Gastrocnemius medialis (tissue), 4 donors: Measurements from ENCODE around the gene MLST8.

Experiments used
- CTCF ChIP-seq, 5 experiments: fragments of 450-650 bp in 3 of 5; fragments of 200-600 bp in 2 of 5; sonication (generic) in 2 of 5; IDR thresholded peaks in 4 of 5; conservative IDR thresholded peaks in 1 of 5; 1 replicate in 4 of 5; 2 replicates in 1 of 5; pipeline ENCODE4 v1.5.1; 2016 to 2019; ENCODE audit warnings: antibody characterized with exemption in 5 of 5, mild to moderate bottlenecking in 3 of 5, moderate library complexity in 3 of 5
- POLR2A ChIP-seq, 2 donors: fragments of 450-650 bp; IDR thresholded peaks; one replicate each; pipeline ENCODE4 v1.6.1; 2017; ENCODE audit warnings: antibody characterized with exemption in 2 of 2, mild to moderate bottlenecking in 2 of 2, moderate library complexity in 2 of 2

DNA sequence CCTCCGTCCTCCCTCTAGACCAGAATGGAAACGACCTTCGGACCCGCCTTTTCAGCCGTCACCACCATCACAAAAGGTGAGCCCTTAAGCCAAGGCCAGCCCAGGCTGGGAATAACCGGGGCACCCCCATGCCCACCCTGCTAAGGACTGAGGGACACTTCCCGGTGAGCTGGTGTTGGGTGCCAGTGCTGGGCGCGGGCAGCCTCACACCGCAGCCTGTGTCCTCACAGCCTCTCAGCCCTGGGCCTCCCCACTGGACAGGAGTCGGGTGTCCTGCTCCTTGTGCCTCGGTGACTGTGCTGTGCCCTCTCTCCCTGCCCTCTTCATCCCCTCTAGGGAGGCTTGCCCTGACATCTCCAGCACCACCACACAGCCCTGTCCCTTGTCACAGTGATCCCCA lies 39.4 kb upstream of the MLST8 start:
- TF ChIP-seq CTCF (IDR thresholded peaks at IDR 0.05 in 4 of 5, conservative IDR thresholded peaks at IDR 0.05 in 1 of 5) (no peak), POLR2A (IDR thresholded peaks at IDR 0.05) (no peak)
